ENCODE measurements around the gene CABLES1.
"Not testable (repeated sequence)": the region's sequence is repeated elsewhere in the genome, so short reads cannot be mapped to it uniquely, and the experiment has no call there.

Gene CABLES1

GRCh38 chr18:23272498-23273232 lies 137.4 kb downstream of the CABLES1 start:
- DNase-seq: no peak

DNA sequence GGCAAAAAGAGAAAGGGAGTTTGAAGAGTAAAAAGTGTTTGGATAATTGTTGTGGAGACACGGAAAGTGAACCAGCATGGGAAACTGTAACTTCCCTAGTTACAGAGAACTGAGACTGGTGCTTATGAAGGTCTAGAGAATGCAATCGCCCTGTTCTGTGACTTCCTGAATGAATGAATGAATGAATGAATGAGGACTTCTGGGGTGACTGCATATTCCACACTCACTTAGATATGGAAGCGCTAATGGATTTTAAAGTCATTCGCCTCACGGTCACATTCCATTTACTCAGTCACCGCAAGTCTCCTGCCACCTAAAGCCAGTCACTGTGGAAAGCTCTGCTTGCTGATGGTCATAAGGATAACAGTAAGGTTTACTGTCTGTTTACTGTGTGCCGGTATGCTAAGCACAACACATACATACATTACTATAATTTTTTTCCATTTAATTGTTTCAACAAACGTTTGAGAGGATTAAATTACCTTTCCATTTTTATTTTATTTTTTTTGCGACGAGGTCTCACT lies 138.2 kb downstream of the CABLES1 start:
- DNase-seq: peak; percentile 28

GRCh38 chr18:23274638-23275482 lies 139.6 kb downstream of the CABLES1 start:
- no peak for DNase-seq

- DNase-seq: no peak
Observed at GRCh38 chr18:23276451-23276850, 141.2 kb downstream of the CABLES1 start.

- DNase-seq: no peak
Observed at GRCh38 chr18:23277399-23277798, 142.1 kb downstream of the CABLES1 start.

- no peak for DNase-seq
Observed at GRCh38 chr18:23279931-23280330, 144.6 kb downstream of the CABLES1 start.

- no peak for DNase-seq
Observed at GRCh38 chr18:23280844-23281243, 145.6 kb downstream of the CABLES1 start.

DNA sequence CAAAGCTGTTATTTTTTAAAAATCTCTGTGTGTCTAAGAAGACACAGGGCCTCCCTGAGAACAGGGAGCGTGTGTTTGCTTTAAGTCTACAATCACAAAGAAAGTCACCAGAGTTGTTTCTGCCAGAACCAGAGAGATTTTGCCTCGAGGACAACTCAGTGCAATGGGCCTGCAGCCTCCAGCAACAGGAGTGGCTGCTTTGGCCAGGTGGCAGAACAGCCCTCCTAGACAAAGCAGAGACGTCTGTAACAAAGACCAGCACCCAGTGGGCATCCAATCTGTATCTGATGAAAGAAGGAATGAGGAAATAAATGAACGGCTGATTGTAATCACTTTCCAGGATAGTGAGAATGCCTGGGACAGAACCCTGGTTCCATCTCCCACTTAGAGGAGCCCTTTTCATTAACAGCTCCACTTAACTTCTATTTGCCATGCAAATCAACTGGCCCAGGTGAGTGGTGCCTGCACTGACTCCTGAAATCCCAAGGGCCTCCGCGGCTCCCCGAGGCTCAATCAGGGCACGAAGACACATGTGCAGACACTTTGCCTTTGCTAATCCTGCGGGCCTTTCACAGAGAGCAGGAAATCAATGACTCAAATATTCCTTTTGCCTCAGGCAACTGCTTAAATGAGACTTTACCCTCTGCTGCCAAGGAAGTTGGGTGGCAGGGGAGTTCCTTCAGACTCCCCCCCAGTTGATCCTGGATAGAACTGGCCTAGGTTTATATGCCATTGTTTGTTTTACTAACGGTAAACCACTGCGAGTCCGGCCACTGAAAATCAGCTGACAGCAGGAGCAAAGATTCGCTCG lies 146.5 kb downstream of the CABLES1 start:
- no peak for DNase-seq

DNA sequence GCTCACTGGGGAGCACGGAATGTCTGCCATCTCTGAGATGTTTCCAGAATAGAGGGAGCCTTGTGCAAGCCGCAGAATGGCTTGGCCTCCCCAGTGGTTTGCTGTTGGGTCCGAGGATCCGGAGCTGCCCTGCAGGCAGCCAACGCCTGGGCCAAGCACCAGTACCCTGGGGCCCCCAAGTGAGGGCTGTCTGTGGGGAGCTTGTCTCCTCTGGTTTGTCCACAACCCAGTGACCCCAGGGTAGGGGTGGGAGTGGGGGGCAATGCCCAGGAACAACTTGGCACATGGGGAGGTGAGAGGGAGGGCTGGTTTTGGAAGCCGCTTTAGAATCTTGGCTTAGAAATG lies 147.1 kb downstream of the CABLES1 start:
- no peak for DNase-seq

GRCh38 chr18:23283916-23284430 lies 148.7 kb downstream of the CABLES1 start:
- no peak for DNase-seq

DNA sequence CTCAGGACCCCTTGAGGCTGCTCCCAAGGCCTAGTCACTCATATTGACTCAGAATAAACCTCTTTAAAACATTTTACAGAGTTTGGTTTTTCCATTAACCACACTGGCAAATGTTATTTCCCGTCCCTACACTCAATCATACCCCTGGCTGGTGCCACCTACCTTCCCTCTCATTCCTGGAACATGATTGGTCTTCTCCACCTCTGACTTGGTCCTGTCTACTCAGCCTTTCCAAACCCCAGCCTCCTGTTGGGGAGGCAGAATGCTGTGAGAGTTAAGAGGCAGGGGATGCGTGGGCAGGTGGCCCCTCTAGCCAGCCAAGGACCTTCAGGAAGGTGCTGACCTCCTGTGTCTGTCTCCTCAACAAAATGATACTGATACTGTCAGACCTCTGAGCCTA lies 149.3 kb downstream of the CABLES1 start:
- DNase-seq: no peak

DNA sequence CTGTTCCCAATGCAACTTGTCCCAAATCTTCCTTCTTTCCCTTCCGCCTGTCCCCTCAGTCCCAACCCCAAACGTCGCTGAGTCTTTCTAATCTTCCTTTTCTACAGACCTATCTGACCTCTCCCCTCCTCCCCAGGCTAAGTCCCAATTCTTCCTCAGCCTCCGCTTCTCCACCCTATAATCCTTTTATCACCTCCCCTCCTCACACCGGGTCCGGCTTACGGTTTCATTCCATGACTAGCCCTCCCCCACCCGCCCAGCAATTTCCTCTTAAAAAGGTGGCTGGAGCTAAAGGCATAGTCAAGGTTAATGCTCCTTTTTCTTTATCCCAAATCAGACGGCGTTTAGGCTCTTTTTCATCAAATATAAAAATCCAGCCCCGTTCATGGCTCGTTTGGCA lies 150.3 kb downstream of the CABLES1 start:
- not testable (repeated sequence) for DNase-seq

DNA sequence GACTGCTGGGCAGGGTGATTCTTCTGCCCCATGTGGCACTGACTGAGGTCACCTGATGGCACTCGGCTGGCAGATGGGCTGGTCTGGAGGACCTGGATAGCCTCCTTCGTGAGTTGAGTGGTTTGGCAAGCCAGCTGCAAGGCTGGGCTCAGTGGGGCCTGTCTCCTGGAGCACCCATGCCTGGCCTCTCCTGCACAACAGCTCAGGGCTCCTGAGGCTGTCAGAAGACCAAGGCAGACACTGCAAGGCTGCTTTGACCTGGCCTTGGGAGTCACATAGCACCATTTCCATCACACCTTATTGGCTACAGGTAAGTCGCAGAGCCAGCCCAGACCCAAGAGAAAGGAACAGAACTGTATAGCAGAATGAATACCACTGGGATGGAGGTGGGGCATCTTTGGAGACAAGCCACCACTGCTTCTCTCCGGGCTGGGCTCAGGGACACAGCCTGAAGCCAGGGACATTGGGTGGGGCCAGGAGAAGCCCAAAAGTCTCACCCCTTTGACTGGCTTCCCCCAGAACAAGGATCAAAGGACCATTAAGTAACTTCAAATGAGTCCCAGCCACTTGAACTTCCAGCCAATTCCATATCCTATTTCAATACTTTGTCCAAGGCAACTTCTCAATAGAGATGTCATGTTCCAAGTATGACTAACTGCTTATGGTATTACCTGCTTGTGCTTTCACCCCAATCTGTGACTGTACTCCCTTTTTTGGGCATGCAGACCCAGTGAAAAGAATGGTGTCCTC lies 156.3 kb downstream of the CABLES1 start:
- no peak for DNase-seq

- no peak for DNase-seq
Observed at GRCh38 chr18:23300231-23300805, 165.0 kb downstream of the CABLES1 start.

DNA sequence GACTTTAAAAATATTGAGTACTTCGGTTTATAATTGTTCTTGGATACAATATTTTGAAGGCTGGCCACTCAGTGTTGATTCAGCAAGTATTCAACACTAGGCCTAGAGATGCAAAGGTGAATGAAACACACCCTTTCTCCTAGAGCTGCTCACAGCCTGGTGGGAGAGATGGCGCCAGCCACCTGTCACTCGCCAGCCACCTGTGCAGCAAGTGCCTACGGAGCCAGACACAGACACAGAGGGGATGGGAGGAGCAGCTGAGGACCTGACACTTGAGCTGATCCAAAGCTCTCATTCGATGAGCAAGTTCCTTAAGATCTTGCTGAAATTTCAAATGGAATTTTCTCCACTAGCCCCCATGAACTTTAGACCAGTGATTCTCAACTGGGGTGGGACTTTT lies 166.7 kb downstream of the CABLES1 start:
- no peak for DNase-seq

GRCh38 chr18:23302511-23302850 lies 167.2 kb downstream of the CABLES1 start:
- no peak for DNase-seq

- DNase-seq: peak; percentile 77
Observed at GRCh38 chr18:23302851-23303527, 167.7 kb downstream of the CABLES1 start.

- no peak for DNase-seq
Observed at GRCh38 chr18:23306822-23307221, 171.5 kb downstream of the CABLES1 start.

GRCh38 chr18:23307567-23308295 lies 172.4 kb downstream of the CABLES1 start:
- DNase-seq: no peak

Measured in inflammatory macrophage treated with lipopolysaccharide for 4 hours (primary cell).